Neural progenitor cell (in vitro differentiated cells): Measurements from ENCODE around the gene FBXO34. TPM values are rescaled to one million over a fixed set of nuclear protein-coding genes. Genes with fewer than 3 reads are reported as not detected.

Experiments
- DNase-seq: peaks from one replicate; pipeline ENCODE4 v3.0.0-alpha.2; 2016; ENCODE audit warnings: low spot score
- H2AFZ ChIP-seq: fragments of 200-600 bp; sonication (generic); replicated peaks from 2 replicates; pipeline ENCODE4 v1.6.1; 2016; ENCODE audit warnings: antibody characterized with exemption
- H3F3A ChIP-seq: fragments of 200-600 bp; sonication (generic); 2 replicates; pipeline ENCODE4 v1.6.1; 2016; ENCODE audit warnings: antibody characterized with exemption, low read depth
- H3K27ac ChIP-seq: fragments of 200-600 bp; sonication (generic); 2 replicates; pipeline ENCODE4 v1.5.1; 2016; ENCODE audit warnings: mild to moderate bottlenecking
- H3K27me3 ChIP-seq: fragments of 200-600 bp; sonication (generic); 2 replicates; pipeline ENCODE4 v1.6.1; 2016; ENCODE audit warnings: mild to moderate bottlenecking, moderate library complexity
- H3K36me3 ChIP-seq: fragments of 200-600 bp; sonication (generic); 2 replicates; pipeline ENCODE4 v1.5.1; 2016
- H3K4me1 ChIP-seq: fragments of 200-600 bp; sonication (generic); 2 replicates; pipeline ENCODE4 v1.6.1; 2016; ENCODE audit warnings: mixed run types
- H3K4me2 ChIP-seq: fragments of 200-600 bp; sonication (generic); 2 replicates; pipeline ENCODE4 v1.6.1; 2016
- H3K4me3 ChIP-seq: fragments of 200-600 bp; sonication (generic); 2 replicates; pipeline ENCODE4 v1.5.1; 2016
- H3K79me2 ChIP-seq: fragments of 200-600 bp; sonication (generic); 2 replicates; pipeline ENCODE4 v1.6.1; 2016; ENCODE audit warnings: low read depth
- H3K9ac ChIP-seq: fragments of 200-600 bp; sonication (generic); 2 replicates; pipeline ENCODE4 v1.6.1; 2016
- H3K9me3 ChIP-seq: fragments of 200-600 bp; sonication (generic); 2 replicates; pipeline ENCODE4 v1.5.1; 2016; ENCODE audit warnings: low read depth
- H4K20me1 ChIP-seq: fragments of 200-600 bp; sonication (generic); 2 replicates; pipeline ENCODE4 v1.6.1; 2016; ENCODE audit warnings: low read depth
- H3K27ac Mint-ChIP-seq: 3 replicates; pipeline ENCODE4 v1.8.0; 2021; ENCODE audit warnings: mixed read lengths
- H3K27me3 Mint-ChIP-seq: 2 replicates; pipeline ENCODE4 v1.8.0; 2022; ENCODE audit warnings: low read depth, mild to moderate bottlenecking, inconsistent platforms, moderate library complexity, mixed read lengths; ENCODE audit not compliant: insufficient read depth
- H3K36me3 Mint-ChIP-seq: 3 replicates; pipeline ENCODE4 v1.8.0; 2021; ENCODE audit warnings: mixed read lengths
- H3K4me1 Mint-ChIP-seq: 3 replicates; pipeline ENCODE4 v1.8.0; 2021; ENCODE audit warnings: mixed read lengths
- H3K4me3 Mint-ChIP-seq: 3 replicates; pipeline ENCODE4 v1.8.0; 2021; ENCODE audit warnings: mild to moderate bottlenecking, moderate library complexity, mixed read lengths
- H3K9me3 Mint-ChIP-seq: 3 replicates; pipeline ENCODE4 v1.8.0; 2020; ENCODE audit warnings: mixed read lengths
- EZH2 ChIP-seq: fragments of 200-600 bp; sonication (generic); IDR thresholded peaks from 2 replicates; pipeline ENCODE4 v1.6.1; 2017; ENCODE audit warnings: antibody characterized with exemption, mild to moderate bottlenecking, moderate library complexity
- EZH2phosphoT487 ChIP-seq: fragments of 200-600 bp; sonication (generic); IDR thresholded peaks from 2 replicates; pipeline ENCODE4 v1.6.1; 2017; ENCODE audit warnings: antibody characterized with exemption
- total RNA-seq: library from RNA; depleted of rRNA; stranded (reverse); fragments of >200 nt; gene quantifications from 2 replicates; pipeline ENCODE4 v1.2.3, GENCODE V29; 2015; ENCODE audit warnings: low replicate concordance
- TF ChIP-seq, protein P1 (sequence below): fragments of 200-600 bp; sonication (generic); IDR thresholded peaks from 2 replicates; pipeline ENCODE4 v1.5.1; 2017; ENCODE audit warnings: antibody characterized with exemption, mild to moderate bottlenecking

The FBXO34 gene
- total RNA-seq, 1 donor from 2014 or later: 23.2 TPM

DNA sequence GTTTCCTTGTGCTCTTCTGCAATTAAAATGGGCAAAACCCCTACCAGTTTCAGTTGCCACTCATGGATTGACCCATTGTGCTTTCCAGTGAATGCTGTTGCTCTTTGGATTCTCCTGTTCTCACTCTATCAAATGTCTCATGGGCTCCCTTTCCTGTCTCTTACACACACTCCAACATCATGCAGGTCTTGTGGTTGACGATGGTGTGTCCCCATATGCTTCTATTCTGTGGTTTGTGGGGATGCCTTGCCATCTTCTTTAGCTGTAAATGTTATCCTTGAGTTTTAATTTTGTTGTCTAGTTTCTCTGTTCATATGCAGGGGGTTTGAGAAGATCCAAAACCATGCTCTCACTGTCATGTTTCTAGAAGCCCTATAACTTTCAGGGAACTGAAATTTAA lies 31.9 kb upstream of the FBXO34 start:
- H3K36me3 Mint-ChIP-seq: no peaks in the 10 kb centered on the region
- peaks cover 4% of the 10 kb centered on the region for H3K27me3 Mint-ChIP-seq
- Histone ChIP-seq H3K9me3 (no peaks in the 10 kb centered on the region), H3K27ac (no peak overlapping the region), H3K4me2 (no peak overlapping the region), H3K36me3 (no peaks in the 10 kb centered on the region), H3K27me3 (peaks cover 50% of the 10 kb centered on the region), H4K20me1 (no peaks in the 10 kb centered on the region), H3K4me1 (no peaks in the 10 kb centered on the region), H3F3A (no peaks in the 10 kb centered on the region), H3K4me3 (no peak overlapping the region), H3K79me2 (no peaks in the 10 kb centered on the region), H3K9ac (no peak overlapping the region), H2AFZ (no peak overlapping the region)
- no peak for DNase-seq
- TF ChIP-seq EZH2phosphoT487 (no peak), EZH2 (no peak)
- TF ChIP-seq, protein P1, sequence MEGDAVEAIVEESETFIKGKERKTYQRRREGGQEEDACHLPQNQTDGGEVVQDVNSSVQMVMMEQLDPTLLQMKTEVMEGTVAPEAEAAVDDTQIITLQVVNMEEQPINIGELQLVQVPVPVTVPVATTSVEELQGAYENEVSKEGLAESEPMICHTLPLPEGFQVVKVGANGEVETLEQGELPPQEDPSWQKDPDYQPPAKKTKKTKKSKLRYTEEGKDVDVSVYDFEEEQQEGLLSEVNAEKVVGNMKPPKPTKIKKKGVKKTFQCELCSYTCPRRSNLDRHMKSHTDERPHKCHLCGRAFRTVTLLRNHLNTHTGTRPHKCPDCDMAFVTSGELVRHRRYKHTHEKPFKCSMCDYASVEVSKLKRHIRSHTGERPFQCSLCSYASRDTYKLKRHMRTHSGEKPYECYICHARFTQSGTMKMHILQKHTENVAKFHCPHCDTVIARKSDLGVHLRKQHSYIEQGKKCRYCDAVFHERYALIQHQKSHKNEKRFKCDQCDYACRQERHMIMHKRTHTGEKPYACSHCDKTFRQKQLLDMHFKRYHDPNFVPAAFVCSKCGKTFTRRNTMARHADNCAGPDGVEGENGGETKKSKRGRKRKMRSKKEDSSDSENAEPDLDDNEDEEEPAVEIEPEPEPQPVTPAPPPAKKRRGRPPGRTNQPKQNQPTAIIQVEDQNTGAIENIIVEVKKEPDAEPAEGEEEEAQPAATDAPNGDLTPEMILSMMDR: no peak
- no peaks in the 10 kb centered on the region for H3K9me3 Mint-ChIP-seq
- H3K4me3 Mint-ChIP-seq: no peak overlapping the region
- no peak overlapping the region for H3K27ac Mint-ChIP-seq
- H3K4me1 Mint-ChIP-seq: no peaks in the 10 kb centered on the region

DNA sequence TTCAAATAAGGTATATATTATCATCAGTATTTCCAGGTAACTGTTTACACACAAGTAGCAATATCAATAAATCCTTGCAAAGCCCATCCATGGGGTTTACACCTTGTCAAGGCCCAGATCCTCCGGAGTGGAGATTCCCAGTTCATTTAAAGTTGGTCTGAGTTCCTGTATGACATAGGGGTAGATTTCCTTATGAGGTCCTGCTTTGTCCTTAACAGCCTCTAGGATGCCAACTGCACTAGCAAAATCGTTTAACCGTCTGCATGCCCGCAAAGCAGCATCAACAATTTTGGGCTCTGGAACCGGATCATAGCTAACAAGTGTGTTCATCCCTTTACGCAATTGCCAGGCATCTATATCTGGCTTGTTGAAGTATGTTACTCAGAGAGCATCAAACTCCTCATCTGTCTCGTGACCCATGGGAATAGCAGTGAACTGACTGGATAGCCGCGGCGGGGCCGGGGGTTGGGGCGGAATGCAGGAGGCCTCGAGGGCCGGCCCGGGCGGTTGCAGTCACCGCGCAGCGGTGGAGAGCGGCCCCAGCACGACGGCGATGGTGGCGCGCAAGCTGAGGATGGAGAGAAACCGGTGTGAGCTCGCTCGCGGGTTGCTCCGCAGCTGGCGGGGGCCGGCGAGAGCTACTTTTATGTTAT lies 30.6 kb upstream of the FBXO34 start:
- TF ChIP-seq EZH2 (no peak), EZH2phosphoT487 (no peak)
- TF ChIP-seq, protein P1: no peak
- no peak overlapping the region for H3K9ac ChIP-seq

DNA sequence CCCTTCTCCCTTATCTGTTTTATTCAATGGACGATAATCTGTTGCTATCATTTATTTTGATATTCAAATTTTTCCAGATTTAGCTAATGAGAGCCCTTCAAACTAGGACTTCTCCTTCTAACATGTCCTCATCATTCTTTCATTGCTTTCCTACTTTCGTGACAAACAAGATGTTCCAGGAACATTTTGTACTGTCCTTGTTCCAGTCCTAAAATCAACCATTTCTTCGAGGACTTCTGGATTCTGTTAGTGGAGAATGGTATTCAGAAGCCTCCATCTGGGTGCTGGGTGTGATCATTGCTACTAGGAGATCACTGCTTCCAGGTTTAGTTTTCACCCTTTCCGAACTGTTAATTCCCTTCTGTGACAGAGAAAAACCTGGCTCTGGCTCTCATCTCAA lies 29.5 kb upstream of the FBXO34 start:
- H3K27ac ChIP-seq: no peak overlapping the region
- no peaks in the 10 kb centered on the region for H3K36me3 Mint-ChIP-seq
- no peaks in the 10 kb centered on the region for H3F3A ChIP-seq
- H3K79me2 ChIP-seq: no peaks in the 10 kb centered on the region
- H3K4me2 ChIP-seq: no peak overlapping the region
- no peak overlapping the region for H3K4me3 Mint-ChIP-seq
- H3K27me3 ChIP-seq: peaks cover 38% of the 10 kb centered on the region
- no peaks in the 10 kb centered on the region for H3K4me1 Mint-ChIP-seq
- H3K9ac ChIP-seq: no peak overlapping the region
- H3K9me3 Mint-ChIP-seq: no peaks in the 10 kb centered on the region
- no peaks in the 10 kb centered on the region for H4K20me1 ChIP-seq
- no peak for TF ChIP-seq EZH2phosphoT487
- TF ChIP-seq EZH2: no peak
- TF ChIP-seq, protein P1: no peak
- H3K9me3 ChIP-seq: no peaks in the 10 kb centered on the region
- H3K27ac Mint-ChIP-seq: no peak overlapping the region
- no peak overlapping the region for H2AFZ ChIP-seq
- no peaks in the 10 kb centered on the region for H3K36me3 ChIP-seq
- H3K4me3 ChIP-seq: no peak overlapping the region
- no peaks in the 10 kb centered on the region for H3K4me1 ChIP-seq
- H3K27me3 Mint-ChIP-seq: peaks cover 2% of the 10 kb centered on the region
- DNase-seq: no peak

More for the DNA sequence above, 30.6 kb upstream of the FBXO34 start:
- H3K27ac Mint-ChIP-seq: no peak overlapping the region
- H3K27me3 Mint-ChIP-seq: peaks cover 2% of the 10 kb centered on the region
- Histone ChIP-seq H2AFZ (peak overlapping the region; percentile 73), H3K27me3 (peaks cover 38% of the 10 kb centered on the region), H3K4me2 (peak overlapping the region; percentile 48), H3K9me3 (no peaks in the 10 kb centered on the region), H3K36me3 (no peaks in the 10 kb centered on the region), H4K20me1 (no peaks in the 10 kb centered on the region), H3K4me3 (peak overlapping the region; percentile 0), H3K79me2 (no peaks in the 10 kb centered on the region), H3F3A (no peaks in the 10 kb centered on the region), H3K27ac (no peak overlapping the region), H3K4me1 (no peaks in the 10 kb centered on the region)
- peak; percentile 73 for DNase-seq
- H3K36me3 Mint-ChIP-seq: no peaks in the 10 kb centered on the region
- no peaks in the 10 kb centered on the region for H3K4me1 Mint-ChIP-seq
- H3K4me3 Mint-ChIP-seq: no peak overlapping the region
- H3K9me3 Mint-ChIP-seq: no peaks in the 10 kb centered on the region
